DMS153 treated with DMSO at 0.1 percent for 48 hours (cell line): ENCODE results near the gene CAMTA1.

Experiments
- DNase-seq: peaks from one replicate; lab custom pipeline; 2025; ENCODE audit not compliant: unreplicated experiment; lab: John Stamatoyannopoulos, UW

Gene CAMTA1

DNA sequence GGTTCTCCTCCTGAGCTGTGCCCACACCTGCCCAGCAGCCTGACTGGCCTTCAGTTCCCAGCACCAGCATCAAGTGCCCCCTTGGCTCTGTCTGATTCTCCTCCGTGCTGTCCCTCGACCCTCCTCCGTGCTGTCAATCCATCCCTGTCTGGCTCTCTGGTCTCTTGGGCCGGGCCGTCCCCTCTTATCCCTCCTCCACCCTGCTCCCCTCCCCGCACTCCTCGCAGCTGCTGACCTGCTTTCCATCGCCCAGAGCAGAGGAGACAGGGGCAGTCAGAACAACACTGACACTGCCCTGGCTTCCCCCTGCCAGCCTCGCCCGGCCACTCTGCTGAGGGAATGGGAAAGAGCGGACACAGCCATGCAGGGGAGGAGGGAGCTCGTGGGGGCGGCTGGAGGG is 267.4 kb downstream of the CAMTA1 start:
- no peak for DNase-seq

DNA sequence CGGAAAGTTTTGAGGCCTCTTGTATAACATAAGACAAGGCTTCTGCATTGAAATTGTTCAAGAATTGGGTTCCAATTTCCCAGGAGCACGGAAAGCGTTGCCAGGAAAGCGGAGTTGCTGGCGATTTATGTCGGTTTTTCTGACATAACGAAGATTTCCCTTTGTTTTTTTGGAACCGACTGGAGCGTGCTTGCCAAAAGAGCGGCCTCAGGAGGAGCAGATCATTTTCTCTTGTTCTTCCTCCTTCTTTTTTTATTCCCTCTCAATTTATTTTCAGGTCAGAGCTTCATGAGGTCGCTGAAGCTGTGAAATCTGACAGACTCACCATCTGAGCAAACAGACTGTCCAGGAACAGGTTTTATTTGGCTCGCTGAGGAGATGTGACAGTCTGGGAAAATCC is 275.5 kb downstream of the CAMTA1 start:
- DNase-seq, result no peak

- no peak for DNase-seq
Measured at GRCh38 chr1:7062346-7063061, 277.2 kb downstream of the CAMTA1 start.

DNA sequence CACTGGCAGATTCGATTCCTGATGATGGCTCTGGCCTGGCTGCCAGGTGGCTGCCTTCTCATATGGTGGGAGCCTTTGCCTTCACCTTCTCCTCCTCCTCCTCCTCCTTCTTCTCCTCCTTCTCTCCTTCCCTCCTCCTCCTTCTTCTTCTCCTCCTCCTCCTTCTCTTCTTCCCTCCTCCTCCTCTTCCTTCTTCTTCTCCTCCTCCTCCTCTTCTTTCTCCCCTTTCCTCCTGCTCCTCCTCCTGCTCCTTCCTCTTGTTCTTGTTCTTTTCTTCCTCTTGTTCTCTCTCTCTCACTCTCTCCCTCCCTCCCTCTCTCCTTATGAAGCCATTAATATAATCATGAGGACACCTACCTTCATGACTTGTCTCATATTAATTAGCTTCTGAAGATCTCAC is 278.7 kb downstream of the CAMTA1 start:
- no peak for DNase-seq

DNA sequence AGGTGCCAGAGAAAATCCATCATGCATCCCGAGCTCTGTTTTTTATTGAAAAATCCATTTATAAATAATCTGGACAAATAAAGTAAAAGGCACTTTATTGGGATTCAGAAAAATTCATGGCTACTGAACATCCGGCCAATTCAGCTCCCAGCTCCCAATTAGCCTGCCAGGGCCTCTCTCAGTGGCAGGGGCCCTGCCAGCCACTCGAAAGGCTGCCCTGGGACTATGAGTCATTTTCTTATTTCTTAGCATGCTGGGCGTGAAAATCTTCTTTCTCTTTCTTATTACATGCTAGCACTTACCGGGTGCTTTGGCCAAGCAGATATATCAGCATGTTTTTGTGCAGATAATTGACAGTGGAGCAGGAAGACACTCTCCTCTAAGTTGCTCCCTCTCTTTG is 283.3 kb downstream of the CAMTA1 start:
- DNase-seq, result no peak

DNA sequence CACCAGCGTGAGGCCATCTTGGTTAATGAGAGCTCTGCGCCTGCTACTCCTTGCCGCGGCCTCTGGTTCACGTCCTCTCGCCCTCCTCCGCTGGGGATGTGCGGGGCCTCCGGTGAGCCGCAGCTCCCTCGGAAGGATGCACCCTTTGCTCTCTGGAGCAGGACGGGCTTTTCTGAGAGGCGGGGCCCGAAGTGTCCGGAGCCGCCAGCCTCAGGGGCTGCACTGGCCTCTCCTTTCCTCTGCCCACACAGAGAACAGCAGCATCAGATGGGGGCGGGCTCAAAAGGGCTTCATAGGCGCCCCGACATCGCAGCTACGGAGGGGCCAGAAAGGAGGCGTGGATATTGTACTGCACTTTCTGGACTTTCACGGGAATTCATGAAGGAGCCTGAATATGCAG is 284.7 kb downstream of the CAMTA1 start:
- DNase-seq, result no peak

GRCh38 chr1:7070389-7071029 is 285.3 kb downstream of the CAMTA1 start:
- peak; percentile 42 for DNase-seq

DNA sequence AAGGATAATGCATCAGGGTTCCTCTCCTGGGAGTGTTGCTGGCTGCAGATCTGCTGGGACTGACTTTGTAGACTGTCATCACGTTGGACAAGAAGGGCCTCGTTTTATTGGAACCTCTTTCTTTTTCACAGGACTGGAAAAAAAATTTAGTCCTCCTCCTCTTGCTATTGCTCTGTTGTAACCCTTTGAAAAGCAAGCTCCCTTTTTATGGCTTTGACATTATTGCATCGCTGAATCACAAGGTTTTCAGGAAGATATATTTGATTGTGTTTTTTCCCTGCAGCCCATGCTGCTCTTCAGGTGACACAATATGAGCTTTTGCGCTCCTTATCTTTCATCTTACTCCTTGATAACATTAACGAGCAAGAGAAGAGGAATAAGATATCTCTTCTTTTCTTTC is 290.9 kb downstream of the CAMTA1 start:
- DNase-seq, result no peak

GRCh38 chr1:7076572-7076971 is 291.3 kb downstream of the CAMTA1 start:
- no peak for DNase-seq

- DNase-seq, result no peak
Measured at GRCh38 chr1:7077136-7077535, 291.9 kb downstream of the CAMTA1 start.

DNA sequence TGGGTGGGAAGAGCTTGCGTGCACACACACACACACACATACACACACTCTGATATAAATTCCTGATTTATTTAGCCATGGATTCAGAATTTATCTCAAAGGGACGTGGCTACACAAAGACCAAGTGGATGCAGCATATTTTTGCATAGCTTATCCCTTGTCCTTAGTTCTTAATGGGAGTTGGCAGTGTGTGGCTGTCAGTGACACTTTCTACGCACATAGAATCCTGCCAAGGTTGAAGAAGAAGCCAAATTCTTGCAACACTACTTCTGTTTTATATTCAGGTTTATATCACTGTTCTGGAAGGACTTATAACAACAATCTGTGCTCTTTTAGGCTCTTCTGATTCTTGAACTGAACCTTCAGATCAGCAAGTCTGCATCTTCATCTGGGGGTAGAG is 292.7 kb downstream of the CAMTA1 start:
- DNase-seq, result no peak

DNA sequence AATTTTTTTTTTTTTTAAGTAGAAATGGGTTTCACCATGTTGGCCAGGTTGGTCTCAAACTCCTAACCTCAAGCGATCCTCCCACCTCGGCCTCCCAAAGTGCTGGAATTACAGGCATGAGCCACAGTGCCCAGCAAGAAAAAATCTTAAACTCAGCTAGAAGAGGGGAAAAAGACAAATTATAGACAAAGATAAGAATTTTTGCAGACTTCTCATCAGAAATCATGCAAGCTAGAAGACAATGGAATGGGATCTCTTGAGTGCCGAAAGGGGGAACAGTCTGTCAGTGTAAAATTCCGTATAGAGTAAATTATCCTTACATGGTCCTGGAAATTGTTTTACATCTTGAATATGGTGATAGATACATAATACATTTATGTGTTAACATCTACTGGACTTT is 294.4 kb downstream of the CAMTA1 start:
- no peak for DNase-seq

GRCh38 chr1:7084232-7084894 is 299.1 kb downstream of the CAMTA1 start:
- no peak for DNase-seq

DNA sequence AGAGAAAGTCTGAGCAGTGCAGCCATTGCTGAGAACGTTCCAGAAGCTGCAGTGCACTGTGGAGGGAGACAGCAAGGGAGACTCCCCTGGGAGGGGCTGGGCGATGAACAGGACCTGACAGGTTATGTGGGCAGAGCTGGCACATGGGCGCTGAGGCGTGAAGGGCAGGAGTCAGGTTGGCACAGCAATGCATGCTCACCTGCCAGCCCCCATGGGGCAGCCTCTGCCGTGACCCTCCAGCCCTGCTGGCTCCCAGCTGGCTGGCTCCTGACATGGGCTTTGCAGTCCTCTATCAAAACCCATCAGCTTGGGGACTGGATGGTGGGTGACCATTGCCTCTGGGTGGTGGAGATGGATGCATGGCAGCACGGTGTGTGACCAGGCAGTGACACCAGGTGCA is 300.3 kb downstream of the CAMTA1 start:
- DNase-seq, result no peak

- DNase-seq, result no peak
Measured at GRCh38 chr1:7086106-7086505, 300.9 kb downstream of the CAMTA1 start.

- DNase-seq, result no peak
Measured at GRCh38 chr1:7087888-7088287, 302.6 kb downstream of the CAMTA1 start.

GRCh38 chr1:7089497-7089896 is 304.2 kb downstream of the CAMTA1 start:
- no peak for DNase-seq

DNA sequence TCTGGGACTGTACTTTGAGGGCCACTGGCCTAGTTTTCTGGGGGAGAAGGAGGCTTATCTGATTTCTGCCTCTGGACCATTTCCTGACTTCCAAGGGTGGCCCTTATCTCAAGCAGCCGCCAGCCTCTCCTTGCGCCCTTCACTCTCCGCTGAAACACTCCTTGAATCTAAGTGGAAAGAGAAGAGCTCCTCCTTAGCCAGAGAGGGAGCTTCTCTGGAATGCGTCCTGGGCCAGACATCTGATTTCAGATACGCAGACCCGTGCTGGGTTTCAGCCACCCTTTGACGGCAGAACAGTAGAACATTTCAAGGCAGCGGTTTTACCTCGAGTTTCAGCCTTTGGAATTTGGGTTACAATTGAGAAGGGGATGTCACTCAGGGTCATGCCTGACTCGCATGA is 308.0 kb downstream of the CAMTA1 start:
- no peak for DNase-seq

DNA sequence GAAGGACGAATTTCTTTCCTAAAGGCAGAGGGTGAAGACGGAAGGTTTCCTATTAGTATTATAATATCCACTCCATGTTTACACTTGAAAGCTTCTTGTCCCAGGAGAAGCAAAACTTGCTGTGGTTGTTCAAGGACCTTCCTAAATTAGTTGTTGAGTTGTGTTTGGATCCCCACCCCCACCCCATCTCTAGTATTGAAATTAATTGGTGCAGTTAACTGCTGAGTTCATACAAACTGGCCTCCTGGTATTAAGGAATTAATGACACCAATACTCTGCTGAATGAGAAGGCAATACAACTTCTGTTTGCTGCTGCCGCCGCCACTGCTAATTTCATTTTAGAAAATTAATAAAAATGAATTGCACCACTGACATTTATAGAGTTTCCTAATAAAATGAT is 308.8 kb downstream of the CAMTA1 start:
- DNase-seq, result no peak

DNA sequence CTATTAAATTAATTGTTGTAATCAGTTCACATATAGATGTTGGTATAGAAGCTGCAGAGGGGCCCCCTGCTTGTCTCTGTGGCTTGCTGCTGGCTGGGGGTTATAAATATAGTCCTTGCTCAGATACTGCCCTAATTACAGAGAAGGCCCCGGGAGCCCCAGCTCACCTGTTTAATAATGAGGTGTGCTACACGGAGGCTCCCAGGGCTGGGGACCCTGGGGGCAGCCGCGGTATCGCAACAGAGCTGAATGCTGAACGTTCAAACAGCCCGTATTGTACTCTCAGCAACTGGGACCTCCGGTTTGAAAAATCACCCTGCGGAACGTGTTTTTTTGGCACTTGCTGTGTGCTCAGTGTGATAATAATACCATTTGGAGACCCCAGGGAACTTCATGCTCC is 309.3 kb downstream of the CAMTA1 start:
- DNase-seq, result no peak

DNA sequence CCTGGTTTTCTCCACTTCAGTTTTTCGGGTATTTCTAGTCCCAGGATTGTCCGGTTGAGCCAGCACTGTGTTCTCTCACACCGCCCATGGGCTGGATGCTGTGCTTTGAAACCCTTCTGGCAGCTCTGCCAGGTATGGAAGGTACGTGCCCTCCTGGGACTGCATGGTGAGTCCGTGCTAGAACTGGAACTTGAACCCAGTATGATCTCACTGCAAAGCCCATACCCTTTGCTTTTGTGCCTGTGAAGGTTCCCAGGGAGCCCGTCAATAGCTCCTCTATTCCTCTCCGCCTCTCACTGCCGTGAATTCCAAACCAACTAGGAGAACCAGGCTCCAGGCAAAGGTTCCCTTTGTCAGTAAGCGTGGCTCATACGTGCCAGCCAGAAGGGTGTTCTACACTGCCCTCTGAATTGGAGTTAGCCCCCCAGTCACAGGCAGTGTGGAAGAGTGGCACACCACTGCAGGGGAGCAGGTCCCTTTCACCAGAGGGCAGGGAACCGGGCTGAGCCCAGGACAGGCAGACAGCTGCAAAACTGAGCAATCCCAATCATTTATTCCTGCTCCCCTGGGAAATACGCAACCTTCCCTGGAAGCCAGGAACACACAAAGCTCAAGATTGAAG is 310.2 kb downstream of the CAMTA1 start:
- DNase-seq, result no peak
